Myometrial cell (primary cell): ENCODE data around the gene CCM2. TPM values are rescaled to one million over a fixed set of nuclear protein-coding genes. Genes with fewer than 3 reads are reported as not detected.

Experiments
- total RNA-seq: library from RNA; depleted of rRNA; stranded (reverse); fragments of >200 nt; gene quantifications from 2 replicates; pipeline ENCODE4 v1.2.3, GENCODE V29; 2015

Gene CCM2
- 52.6 and 68.6 TPM in 2 replicates for total RNA-seq

DNA sequence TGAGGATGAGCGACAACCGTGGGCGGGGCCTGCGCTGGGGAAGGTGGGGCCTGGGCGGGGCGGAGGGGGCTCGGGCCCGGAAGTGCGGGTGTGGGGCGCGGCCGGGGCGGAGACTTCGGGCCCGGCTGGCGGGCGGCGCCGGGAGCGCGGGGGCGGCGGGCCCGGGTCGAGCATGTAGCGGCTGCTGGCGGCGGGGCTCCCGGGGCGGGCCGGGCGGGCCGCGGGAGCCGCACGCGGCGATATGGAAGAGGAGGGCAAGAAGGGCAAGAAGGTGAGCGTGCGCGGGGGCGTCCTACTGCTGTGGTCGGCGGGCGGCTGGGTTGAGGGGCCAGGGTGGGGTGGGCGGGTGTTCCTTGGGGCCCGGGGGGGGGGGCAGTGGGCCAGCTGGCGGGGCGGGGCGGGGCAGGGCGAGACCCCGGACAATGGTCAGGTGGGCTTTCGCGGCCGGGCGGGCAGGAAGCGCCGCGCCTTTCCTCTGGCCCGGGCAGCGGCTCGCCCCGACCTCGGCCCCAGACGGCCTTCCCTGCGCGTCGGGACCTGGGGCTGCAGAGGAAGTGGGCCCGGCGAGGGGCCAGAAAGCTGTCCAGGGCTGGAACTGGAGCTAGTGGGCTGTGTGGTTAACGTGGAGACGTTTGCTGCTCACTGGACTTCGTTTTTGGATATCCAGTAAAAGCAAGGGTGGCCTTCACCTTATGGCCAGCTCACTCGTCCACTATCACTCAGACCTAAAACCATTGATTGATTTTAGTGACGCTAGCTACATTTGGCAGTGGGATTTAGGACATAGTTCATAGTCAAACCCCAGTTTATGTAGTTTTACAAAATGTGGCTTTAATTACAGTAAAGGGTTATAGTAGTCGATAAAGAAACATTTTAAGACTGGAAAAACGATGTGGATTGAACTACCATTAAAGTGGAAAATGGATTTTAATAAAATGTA is at the start of gene CCM2:
Gene CCM2, plus strand, starts transcription at position 109 of the 940 bp plus-strand sequence. Its CDS starts 133 bp downstream, at position 242.

GRCh38 chr7:44978511-44979366 is 21.3 kb upstream of the CCM2 start, which contains the start of gene MYO1G:
Gene MYO1G, minus strand, starts transcription at chr7:44979015. Its CDS starts 54 bp downstream, at chr7:44978961.

GRCh38 chr7:45088821-45089340 is 88.9 kb downstream of the CCM2 start, which contains the start of gene NACAD:
Gene NACAD, minus strand, starts transcription at chr7:45088969. Its CDS starts 75 bp downstream, at chr7:45088894.

GRCh38 chr7:45111298-45112223 is 111.6 kb downstream of the CCM2 start, which contains the start of gene TBRG4:
Gene TBRG4, minus strand, starts transcription at chr7:45111697. Its CDS starts 2,460 bp downstream, at chr7:45109237.

Other genes starting within 250 kb of the CCM2 start
- 3,984 and 4,923 TPM in 2 replicates for gene PPIA, start 203.5 kb upstream of the CCM2 start, total RNA-seq
- gene H2AZ2, start 152.1 kb upstream of the CCM2 start, total RNA-seq, result 151 and 162 TPM in 2 replicates
- 6.3 and 7.4 TPM in 2 replicates for gene PURB, start 114.7 kb upstream of the CCM2 start, total RNA-seq
- under 0.01 TPM in 1 of 2 replicates, not detected in the other for gene MYO1G, start 21.2 kb upstream of the CCM2 start, total RNA-seq
- gene NACAD, start 88.8 kb downstream of the CCM2 start, total RNA-seq, result 3.5 and 4.0 TPM in 2 replicates
- 69.2 and 87.7 TPM in 2 replicates for gene TBRG4, start 111.5 kb downstream of the CCM2 start, total RNA-seq
- not detected in 2 replicates for gene RAMP3, start 157.6 kb downstream of the CCM2 start, total RNA-seq